GM18502 (cell line): ENCODE measurements around the gene SIPA1L3.

ENCODE experiments used
- ATAC-seq: cut with Tn5 transposase; IDR thresholded peaks from one replicate; pipeline ENCODE4 v1.9.1; 2021; ENCODE audit warnings: mild to moderate bottlenecking; ENCODE audit not compliant: unreplicated experiment, poor library complexity

Gene SIPA1L3

GRCh38 chr19:38133319-38133718 is 226.3 kb downstream of the SIPA1L3 start:
- no peak for ATAC-seq

DNA sequence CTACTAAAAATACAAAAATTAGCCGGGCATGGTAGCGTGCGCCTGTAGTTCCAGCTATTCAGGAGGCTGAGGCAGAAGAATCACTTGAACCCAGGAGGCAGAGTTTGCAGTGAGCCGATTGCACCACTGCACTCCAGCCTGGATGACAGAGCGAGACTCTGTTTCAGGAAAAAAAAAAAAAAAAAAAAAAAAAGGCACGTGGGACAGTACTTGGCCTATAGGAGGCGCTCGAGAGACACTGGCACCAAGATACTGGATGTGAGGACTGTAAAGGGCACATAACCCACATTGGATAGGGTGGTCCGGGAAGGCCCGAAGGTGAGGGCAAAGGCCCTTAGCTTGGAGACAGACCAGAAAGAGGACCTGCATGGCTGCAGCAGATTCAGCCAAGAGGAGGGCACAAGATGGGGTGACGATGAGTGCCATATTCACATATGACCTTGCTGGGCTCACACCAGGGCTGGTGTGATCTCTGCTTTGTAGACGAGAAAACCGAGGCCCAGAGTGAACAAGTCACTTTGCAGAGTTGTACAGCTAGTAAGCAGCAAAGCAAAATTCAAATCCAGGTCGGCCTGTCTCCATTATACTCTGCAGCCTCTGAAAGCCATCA is 227.6 kb downstream of the SIPA1L3 start:
- ATAC-seq, result no peak

- ATAC-seq, result no peak
Observed at GRCh38 chr19:38135150-38135998, 228.4 kb downstream of the SIPA1L3 start.

DNA sequence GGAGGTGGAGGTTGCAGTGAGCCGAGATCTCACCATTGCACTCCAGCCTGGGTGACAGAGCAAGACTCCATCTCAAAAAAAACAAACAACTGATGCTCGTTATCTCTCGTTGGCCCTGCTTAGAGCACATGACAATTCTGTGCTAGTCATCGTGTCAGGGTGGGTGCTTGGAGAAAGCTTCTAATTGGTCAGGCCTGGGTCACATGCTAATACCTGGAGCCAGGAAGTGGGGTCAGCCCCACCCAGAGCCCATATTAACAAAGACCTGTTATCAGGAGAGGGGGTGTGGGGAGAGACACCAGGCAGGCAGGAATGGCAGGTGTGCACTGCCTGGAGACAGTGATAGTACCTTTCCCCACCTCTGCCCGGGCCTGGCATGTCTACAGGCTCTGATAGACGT is 232.1 kb downstream of the SIPA1L3 start:
- no peak for ATAC-seq

DNA sequence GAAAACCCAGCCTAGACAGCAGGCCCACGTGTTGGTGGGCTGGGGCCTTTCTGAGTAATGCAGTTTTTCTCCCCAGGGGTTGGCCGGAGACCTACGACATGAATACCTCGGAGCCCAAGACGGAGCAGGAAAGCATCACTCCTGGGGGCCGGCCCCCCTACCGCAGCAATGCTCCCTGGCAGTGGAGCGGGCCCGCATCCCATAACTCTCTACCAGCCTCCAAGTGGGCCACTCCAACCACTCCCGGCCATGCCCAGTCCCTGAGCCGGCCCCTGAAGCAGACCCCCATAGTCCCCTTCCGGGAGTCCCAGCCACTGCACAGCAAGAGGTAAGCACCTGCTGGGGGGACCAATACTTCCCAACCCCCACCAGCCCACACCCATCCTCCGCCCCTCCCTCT is 234.1 kb downstream of the SIPA1L3 start:
- ATAC-seq, result no peak

GRCh38 chr19:38142176-38143035 is 235.4 kb downstream of the SIPA1L3 start:
- no peak for ATAC-seq

DNA sequence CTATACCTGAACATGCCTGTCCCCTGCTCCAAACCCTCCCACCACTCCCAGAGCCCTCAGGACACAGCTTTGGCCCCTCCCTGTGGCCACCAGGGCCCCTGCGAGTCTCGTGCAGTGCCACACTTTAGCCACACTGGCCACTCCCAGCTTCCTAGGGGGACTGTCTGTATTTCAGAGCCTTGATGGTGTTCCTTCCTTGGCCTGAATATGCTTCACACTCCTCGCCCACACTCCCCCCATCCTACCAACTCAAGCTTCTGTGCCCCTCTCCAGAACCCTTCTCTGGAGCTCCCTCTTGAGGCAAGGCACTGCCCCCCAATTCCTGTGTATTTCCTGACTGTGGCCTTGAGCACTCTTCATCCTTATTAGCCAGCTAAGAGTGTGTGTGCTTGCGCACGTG is 236.8 kb downstream of the SIPA1L3 start:
- no peak for ATAC-seq

DNA sequence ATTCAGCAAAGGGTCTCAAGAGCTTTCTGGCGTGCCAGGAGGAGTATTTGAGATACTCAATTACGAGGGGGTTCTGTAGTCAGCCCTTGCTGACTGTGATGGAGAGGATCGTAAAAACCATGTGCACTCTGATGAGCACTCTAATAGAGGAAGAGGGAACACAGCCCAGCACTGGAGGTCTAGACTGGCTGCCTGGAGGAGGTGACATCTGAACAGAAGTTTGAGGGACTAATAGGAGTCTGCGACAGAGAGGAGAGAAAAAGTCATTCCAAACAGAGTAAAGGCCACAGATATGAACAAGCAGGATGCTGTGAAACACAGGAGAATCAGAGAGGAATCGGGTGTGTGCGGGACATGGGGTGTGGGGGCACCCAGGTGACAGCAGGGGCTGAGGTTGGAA is 237.7 kb downstream of the SIPA1L3 start:
- no peak for ATAC-seq

DNA sequence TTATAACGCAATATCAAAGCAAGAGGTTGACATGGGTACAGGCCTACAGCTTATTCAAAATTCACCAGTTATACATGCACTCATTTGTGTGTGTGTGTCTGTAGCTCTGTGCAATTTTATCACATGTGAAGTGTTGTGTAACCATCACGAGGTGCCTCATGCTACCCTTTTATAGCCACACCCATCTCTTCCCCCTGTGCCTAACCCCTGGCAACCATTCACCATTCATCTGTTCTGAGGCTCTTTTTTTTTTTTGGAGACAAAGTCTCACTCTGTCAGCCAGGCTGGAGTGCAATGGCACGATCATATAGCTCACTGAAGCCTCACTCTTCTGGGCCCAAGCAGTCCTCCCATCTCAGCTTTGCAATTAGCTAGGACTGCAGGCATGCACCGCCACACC is 238.6 kb downstream of the SIPA1L3 start:
- ATAC-seq, result no peak

DNA sequence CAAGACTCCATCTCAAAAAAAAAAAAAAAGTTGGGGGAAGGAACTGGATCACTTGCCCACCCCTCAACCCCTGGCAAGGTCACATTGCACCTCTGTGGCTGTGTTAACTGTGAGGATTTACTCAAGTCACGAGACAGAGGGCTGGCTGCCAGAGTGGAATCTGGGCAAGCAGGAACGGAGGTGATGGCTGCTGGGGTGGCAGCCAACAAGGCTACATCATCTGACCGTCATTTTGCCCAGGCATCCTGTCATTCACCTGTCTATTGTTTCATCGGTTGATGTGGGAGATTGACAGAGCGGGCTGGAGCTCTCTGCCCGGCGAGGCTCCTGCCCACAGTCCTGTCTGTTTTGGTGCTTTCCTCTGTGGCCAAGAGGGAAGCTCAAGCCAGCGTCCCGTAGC is 241.3 kb downstream of the SIPA1L3 start:
- no peak for ATAC-seq

DNA sequence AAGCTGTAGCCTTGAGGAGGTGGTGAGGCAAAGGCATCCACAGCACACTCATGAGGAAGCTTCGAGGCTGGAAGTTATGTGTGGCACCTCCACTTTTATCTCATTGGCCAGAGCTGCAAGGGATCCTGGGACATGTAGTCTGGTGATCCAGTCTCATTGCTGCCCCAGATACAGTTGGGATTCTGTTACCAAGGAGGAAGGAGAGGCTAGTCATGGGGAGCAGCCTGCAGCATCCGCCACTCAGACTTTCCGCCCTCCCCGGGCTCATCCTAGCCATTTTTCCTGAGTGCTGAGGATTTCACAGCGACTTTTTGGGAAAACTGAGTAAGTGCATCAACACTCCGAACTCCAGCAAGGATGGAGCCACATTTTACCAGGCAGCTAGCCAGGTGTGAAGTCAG is 242.7 kb downstream of the SIPA1L3 start:
- ATAC-seq, result no peak

- ATAC-seq, result no peak
Observed at GRCh38 chr19:38151242-38151641, 244.2 kb downstream of the SIPA1L3 start.

- ATAC-seq, result no peak
Observed at GRCh38 chr19:38152461-38153379, 245.7 kb downstream of the SIPA1L3 start.

DNA sequence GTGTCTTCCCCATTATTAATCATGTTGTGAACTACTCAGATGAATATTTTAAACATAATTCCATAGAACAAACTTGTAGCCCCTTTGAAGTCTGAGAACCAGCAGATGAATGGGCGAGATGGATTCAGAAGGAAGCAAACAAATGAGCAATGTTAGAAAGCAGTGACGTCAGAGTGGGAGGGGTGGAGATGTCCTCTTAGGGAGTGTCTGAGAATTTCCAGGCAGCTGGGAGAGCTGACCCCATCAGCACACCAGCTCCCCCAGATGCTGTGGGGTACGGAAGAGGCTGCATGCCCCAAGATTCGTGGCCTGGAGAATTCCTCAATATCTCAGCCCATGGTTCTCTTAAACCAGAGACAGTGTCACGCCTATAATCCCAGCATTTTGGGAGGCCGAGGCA is 248.4 kb downstream of the SIPA1L3 start:
- no peak for ATAC-seq

GRCh38 chr19:38158730-38159129 is 251.7 kb downstream of the SIPA1L3 start:
- no peak for ATAC-seq

GRCh38 chr19:38162094-38162493 is 255.1 kb downstream of the SIPA1L3 start:
- no peak for ATAC-seq

- no peak for ATAC-seq
Observed at GRCh38 chr19:38162632-38163031, 255.6 kb downstream of the SIPA1L3 start.

GRCh38 chr19:38163419-38164290 is 256.6 kb downstream of the SIPA1L3 start:
- no peak for ATAC-seq

GRCh38 chr19:38164526-38164925 is 257.5 kb downstream of the SIPA1L3 start:
- no peak for ATAC-seq
